CD4-positive, alpha-beta T cell treated with Interleukin-21 for 1 hour (primary cell): Measurements from ENCODE around the gene OSBPL5.
"Not testable (repeated sequence)": the region's sequence is repeated elsewhere in the genome, so short reads cannot be mapped to it uniquely, and the experiment has no call there.

ENCODE experiments used
- DNase-seq: peaks from one replicate; pipeline ENCODE4 v3.0.0-alpha.2; 2020

OSBPL5 gene

GRCh38 chr11:3181725-3182461 is 16.8 kb upstream of the OSBPL5 start:
- no peak for DNase-seq

- no peak for DNase-seq
These were observed 15.8 kb upstream of the OSBPL5 start for GRCh38 chr11:3180869-3181268.

- DNase-seq, result no peak
These were observed 13.2 kb upstream of the OSBPL5 start for GRCh38 chr11:3178349-3178748.

GRCh38 chr11:3177931-3178330 is 12.8 kb upstream of the OSBPL5 start:
- DNase-seq, result no peak

GRCh38 chr11:3176487-3176886 is 11.4 kb upstream of the OSBPL5 start:
- DNase-seq, result no peak

GRCh38 chr11:3175194-3175593 is 10.1 kb upstream of the OSBPL5 start:
- DNase-seq, result no peak

- no peak for DNase-seq
These were observed 9.3 kb upstream of the OSBPL5 start for GRCh38 chr11:3174387-3174786.

GRCh38 chr11:3173795-3174194 is 8.7 kb upstream of the OSBPL5 start:
- DNase-seq, result no peak

- DNase-seq, result no peak
These were observed 6.9 kb upstream of the OSBPL5 start for GRCh38 chr11:3171931-3172560.

GRCh38 chr11:3170756-3171650 is 5.9 kb upstream of the OSBPL5 start:
- DNase-seq, result no peak

GRCh38 chr11:3170044-3170755 is 5.1 kb upstream of the OSBPL5 start:
- DNase-seq, result no peak

- DNase-seq, result no peak
These were observed 4.3 kb upstream of the OSBPL5 start for GRCh38 chr11:3169255-3170043.

GRCh38 chr11:3168742-3169254 is 3.7 kb upstream of the OSBPL5 start:
- not testable (repeated sequence) for DNase-seq

GRCh38 chr11:3167143-3168119 is 2.3 kb upstream of the OSBPL5 start:
- no peak for DNase-seq

GRCh38 chr11:3166268-3167142 is 1.4 kb upstream of the OSBPL5 start:
- no peak for DNase-seq

GRCh38 chr11:3165916-3166267 is 782 bp upstream of the OSBPL5 start:
- no peak for DNase-seq

- DNase-seq, result no peak
These were observed 458 bp downstream of the OSBPL5 start for GRCh38 chr11:3164552-3165151.

GRCh38 chr11:3164138-3164551 is 965 bp downstream of the OSBPL5 start:
- no peak for DNase-seq
